T-cell (primary cell): ENCODE results near the gene DNAJA4. TPM values are rescaled to one million over a fixed set of nuclear protein-coding genes. Genes with fewer than 3 reads are reported as not detected.
"Not testable (repeated sequence)": the region's sequence is repeated elsewhere in the genome, so short reads cannot be mapped to it uniquely, and the experiment has no call there.

ENCODE experiments used
- ATAC-seq, 4 experiments: fragments of 200-7000 bp in 3 of 4; fragments of 150-1000 bp in 1 of 4; cut with Tn5 transposase; replicated peaks in 1 of 4; 1 replicate in 3 of 4; 2 replicates in 1 of 4; pipeline ENCODE4 v1.10.0; 2021; ENCODE audit warnings: moderate library complexity in 3 of 4, mild to moderate bottlenecking in 2 of 4, moderate number of reproducible peaks in 1 of 4
- CTCF ChIA-PET, 2 donors: fragments of 300-600 bp; sonication (Branson Sonifier 250); formaldehyde crosslinking; loops; one replicate each; lab custom pipeline; 2022; ENCODE audit warnings: antibody characterized with exemption in 2 of 2; lab: Charles Lee
- POLR2A ChIA-PET, 2 donors: fragments of 300-600 bp; sonication (Branson Sonifier 250); formaldehyde crosslinking; loops; one replicate each; lab custom pipeline; 2022; ENCODE audit warnings: antibody characterized with exemption in 2 of 2; lab: Charles Lee
- DNase-seq, 35 experiments: peaks; one replicate each; pipeline versions ENCODE4 v3.0.0 to v3.0.0-alpha.2; 2013 to 2023
- H3K27ac ChIP-seq: one replicate; pipeline ENCODE4 v1.5.1; 2013; ENCODE audit warnings: low read length
- H3K27me3 ChIP-seq, 2 experiments: replicated peaks in 1 of 2; 1 replicate in 1 of 2; 2 replicates in 1 of 2; pipeline versions ENCODE4 v1.6.1 to v1.7.0; 2013; ENCODE audit warnings: low read length in 1 of 2, mixed read lengths in 1 of 2; ENCODE audit not compliant: control insufficient read depth in 2 of 2, insufficient read depth in 2 of 2; ENCODE audit errors: extremely low read depth in 1 of 2
- H3K36me3 ChIP-seq, 2 donors: 1 replicate in 1 of 2; 2 replicates in 1 of 2; pipeline versions ENCODE4 v1.6.1 to v1.7.0; 2013; ENCODE audit warnings: low read length in 1 of 2; ENCODE audit not compliant: control insufficient read depth in 2 of 2, insufficient read depth in 1 of 2; ENCODE audit errors: extremely low read depth in 1 of 2
- H3K4me1 ChIP-seq, 2 experiments: 1 replicate in 1 of 2; 2 replicates in 1 of 2; pipeline versions ENCODE4 v1.6.1 to v1.7.0; 2013; ENCODE audit warnings: low read length in 2 of 2, mixed read lengths in 1 of 2; ENCODE audit not compliant: insufficient read depth in 2 of 2, control insufficient read depth in 1 of 2; ENCODE audit errors: extremely low read depth in 1 of 2
- H3K4me3 ChIP-seq, 2 donors: 1 replicate in 1 of 2; 2 replicates in 1 of 2; pipeline versions ENCODE4 v1.5.1 to v1.7.0; 2013; ENCODE audit warnings: mild to moderate bottlenecking in 2 of 2, low read length in 1 of 2, moderate library complexity in 1 of 2; ENCODE audit not compliant: control insufficient read depth in 1 of 2; ENCODE audit errors: extremely low read depth in 1 of 2
- H3K9me3 ChIP-seq: 2 replicates; pipeline ENCODE4 v1.7.0; 2013
- H3K27ac Mint-ChIP-seq, 2 donors: one replicate each; pipeline ENCODE4 v1.8.0; 2020 to 2021; ENCODE audit warnings: mild to moderate bottlenecking in 2 of 2, mixed read lengths in 2 of 2
- H3K27me3 Mint-ChIP-seq, 2 donors: one replicate each; pipeline ENCODE4 v1.8.0; 2021 to 2022; ENCODE audit warnings: mixed read lengths in 2 of 2
- H3K36me3 Mint-ChIP-seq: one replicate; pipeline ENCODE4 v1.8.0; 2021; ENCODE audit warnings: mixed read lengths
- H3K4me1 Mint-ChIP-seq, 3 donors: one replicate each; pipeline ENCODE4 v1.8.0; 2020 to 2022; ENCODE audit warnings: mixed read lengths in 3 of 3, mild to moderate bottlenecking in 1 of 3
- H3K4me3 Mint-ChIP-seq, 3 donors: one replicate each; pipeline ENCODE4 v1.8.0; 2020 to 2022; ENCODE audit warnings: mild to moderate bottlenecking in 3 of 3, mixed read lengths in 3 of 3, moderate library complexity in 3 of 3
- H3K9me3 Mint-ChIP-seq, 3 donors: one replicate each; pipeline ENCODE4 v1.8.0; 2020 to 2022; ENCODE audit warnings: mixed read lengths in 3 of 3
- WGBS: methylation state at CpG from one replicate; pipeline ENCODE4 v1.1.5; 2013; ENCODE audit warnings: missing lambda C conversion rate; ENCODE audit not compliant: insufficient coverage; 5-methylcytosine and 5-hydroxymethylcytosine counted together
- total RNA-seq, 35 experiments: library from RNA in 6 of 35; stranded (reverse) in 6 of 35; fragments of 120-200 nt in 1 of 35; gene quantifications; one replicate each; pipeline versions ENCODE4 v1.2.1 to v1.2.4 and lab custom pipeline; 2013 to 2026

DNAJA4 gene
- total RNA-seq, 5 donors from 2014 or later (not counting 1 experiment from before 2014, with no cell fraction given), result 29.0 to 50.4 (median 32.6) TPM

- ChIA-PET CTCF (interaction anchor here (0.6 to 3.7 kb wide), 5 partner anchors 12 to 286 kb away, joined by 3 to 39 read pairs (median 5); no protein-coding TSS in a partner anchor), POLR2A (interaction anchor here in 1 of 2 donors (1.2 kb wide), 1 partner anchor 21 kb away, joined by 6 read pairs; the partner anchor contains the start of gene DNAJA4)
- Histone ChIP-seq H3K4me1 (peaks cover 0 to 4% of the 10 kb centered on the region in 2 experiments), H3K27me3 (peaks cover 0 to 8% of the 10 kb centered on the region in 2 experiments), H3K9me3 (no peaks in the 10 kb centered on the region), H3K27ac (no peak overlapping the region), H3K4me3 (no peak overlapping the region), H3K36me3 (no peaks in the 10 kb centered on the region)
- Mint-ChIP-seq H3K9me3 (no peaks in the 10 kb centered on the region), H3K27ac (no peak overlapping the region), H3K4me3 (no peak overlapping the region), H3K27me3 (peaks cover 2 to 3% of the 10 kb centered on the region in 2 donors), H3K36me3 (no peaks in the 10 kb centered on the region), H3K4me1 (peaks cover 0 to 2% (median 2%) of the 10 kb centered on the region in 3 donors)
- DNase-seq (no peak), ATAC-seq (no peak)
- whole genome bisulfite sequencing, result 86% methylated on average over 5 of the region's 6 CpGs
These were observed 21.3 kb upstream of the DNAJA4 start for GRCh38 chr15:78243058-78243457.

DNA sequence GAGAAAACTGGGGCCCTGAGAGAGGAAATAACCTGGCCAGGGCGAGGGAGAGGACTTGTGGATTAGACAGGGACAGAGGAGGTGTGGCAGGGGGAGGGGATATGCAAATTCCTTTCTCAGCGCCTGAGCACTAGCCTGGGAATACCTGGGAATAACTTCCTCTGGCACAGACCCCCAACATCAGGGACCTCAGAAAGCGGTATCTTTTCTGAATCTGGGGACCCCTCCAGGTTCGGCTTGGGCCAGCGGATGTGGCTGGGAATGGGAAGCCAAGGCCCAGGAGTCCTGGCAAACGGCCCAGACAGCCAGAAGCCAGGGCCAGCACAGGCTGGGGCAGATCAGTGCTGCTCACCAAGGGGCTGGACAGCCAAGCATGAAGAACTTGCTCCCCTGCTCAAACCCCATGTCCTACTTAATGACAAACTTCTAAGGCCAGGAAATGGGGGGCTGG, 20.8 kb upstream of the DNAJA4 start:
- peaks cover 0 to 8% of the 10 kb centered on the region in 2 experiments for H3K27me3 ChIP-seq
- H3K4me1 ChIP-seq, result peaks cover 0 to 4% of the 10 kb centered on the region in 2 experiments
- H3K9me3 ChIP-seq, result no peaks in the 10 kb centered on the region
- no peak overlapping the region for H3K27ac Mint-ChIP-seq
- peaks cover 2 to 3% of the 10 kb centered on the region in 2 donors for H3K27me3 Mint-ChIP-seq
- DNase-seq (no peak), ATAC-seq (no peak)
- peaks cover 0 to 2% (median 2%) of the 10 kb centered on the region in 3 donors for H3K4me1 Mint-ChIP-seq
- H3K4me3 Mint-ChIP-seq, result no peak overlapping the region
- ChIA-PET POLR2A (no interaction called here), CTCF (interaction anchor here in 1 of 2 donors (0.6 to 1.7 kb wide), 2 partner anchors 53 to 135 kb away, joined by 3 to 5 read pairs; no protein-coding TSS in a partner anchor)
- 75% methylated on average over 2 of the region's 6 CpGs for WGBS
- no peaks in the 10 kb centered on the region for H3K36me3 ChIP-seq
- no peak overlapping the region for H3K4me3 ChIP-seq
- H3K9me3 Mint-ChIP-seq, result no peaks in the 10 kb centered on the region
- H3K36me3 Mint-ChIP-seq, result no peaks in the 10 kb centered on the region
- no peak overlapping the region for H3K27ac ChIP-seq

DNA sequence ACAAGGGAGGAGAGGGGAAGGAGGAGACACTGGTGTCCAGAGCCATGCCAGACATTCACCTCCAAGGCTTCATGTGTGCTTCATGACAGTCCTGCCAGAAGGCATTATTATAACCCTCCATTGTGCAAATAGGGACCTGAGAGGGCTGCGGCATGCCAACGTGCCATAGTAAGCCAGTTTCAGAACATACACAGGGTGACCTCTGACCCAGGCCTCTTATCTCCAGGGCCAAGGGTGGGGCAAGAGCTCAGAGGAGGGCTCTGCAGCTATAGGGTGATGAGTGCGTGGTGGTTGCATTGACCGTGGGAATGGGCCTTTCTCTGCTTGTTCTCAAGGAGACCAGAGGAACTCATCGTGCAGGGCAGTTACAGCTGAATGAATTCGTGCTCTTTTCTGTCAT, 20.3 kb upstream of the DNAJA4 start:
- Histone ChIP-seq H3K9me3 (no peaks in the 10 kb centered on the region), H3K27me3 (peaks cover 0 to 5% of the 10 kb centered on the region in 2 experiments), H3K4me3 (no peak overlapping the region), H3K4me1 (peaks cover 0 to 4% of the 10 kb centered on the region in 2 experiments), H3K36me3 (no peaks in the 10 kb centered on the region), H3K27ac (no peak overlapping the region)
- ChIA-PET POLR2A (no interaction called here), CTCF (interaction anchor here in 1 of 2 donors (1.7 kb wide), 1 partner anchor 135 kb away, joined by 3 read pairs; no protein-coding TSS in a partner anchor)
- no peak for DNase-seq
- no peaks in the 10 kb centered on the region for H3K9me3 Mint-ChIP-seq
- peaks cover 0 to 2% (median 2%) of the 10 kb centered on the region in 3 donors for H3K4me1 Mint-ChIP-seq
- no peak overlapping the region for H3K27ac Mint-ChIP-seq
- WGBS, result 71% methylated on average over 5 of the region's 6 CpGs
- no peaks in the 10 kb centered on the region for H3K36me3 Mint-ChIP-seq
- no peak for ATAC-seq
- H3K4me3 Mint-ChIP-seq, result no peak overlapping the region
- peaks cover under 1 to 3% of the 10 kb centered on the region in 2 donors for H3K27me3 Mint-ChIP-seq

- POLR2A ChIA-PET, result no interaction called here
- CTCF ChIA-PET, result interaction anchor here in 1 of 2 donors (1.7 kb wide), 1 partner anchor 136 kb away, joined by 3 read pairs; no protein-coding TSS in a partner anchor
- Histone ChIP-seq H3K27me3 (peaks cover 0 to 4% of the 10 kb centered on the region in 2 experiments), H3K4me3 (no peak overlapping the region), H3K27ac (no peak overlapping the region), H3K4me1 (peaks cover 0 to 4% of the 10 kb centered on the region in 2 experiments), H3K36me3 (no peaks in the 10 kb centered on the region), H3K9me3 (no peaks in the 10 kb centered on the region)
- peaks cover 0 to 3% of the 10 kb centered on the region in 2 donors for H3K27me3 Mint-ChIP-seq
- no peaks in the 10 kb centered on the region for H3K36me3 Mint-ChIP-seq
- DNase-seq (no peak), ATAC-seq (no peak)
- 63% methylated on average over 3 of the region's 7 CpGs for WGBS
- H3K4me3 Mint-ChIP-seq, result no peak overlapping the region
- H3K27ac Mint-ChIP-seq, result no peak overlapping the region
- peaks cover 0 to 2% (median 2%) of the 10 kb centered on the region in 3 donors for H3K4me1 Mint-ChIP-seq
- no peaks in the 10 kb centered on the region for H3K9me3 Mint-ChIP-seq
These were observed 19.5 kb upstream of the DNAJA4 start for GRCh38 chr15:78244893-78245292.

GRCh38 chr15:78245392-78245791, 19.0 kb upstream of the DNAJA4 start:
- H3K4me1 ChIP-seq, H3K27ac Mint-ChIP-seq, ATAC-seq, H3K36me3 ChIP-seq, H3K27me3 ChIP-seq, H3K9me3 Mint-ChIP-seq, H3K4me1 Mint-ChIP-seq, H3K27ac ChIP-seq, H3K9me3 ChIP-seq, H3K4me3 Mint-ChIP-seq, H3K36me3 Mint-ChIP-seq, POLR2A ChIA-PET, H3K27me3 Mint-ChIP-seq, DNase-seq, H3K4me3 ChIP-seq: not testable (repeated sequence)
- WGBS, result 72% methylated on average over 7 of the region's 14 CpGs
- CTCF ChIA-PET, result interaction anchor here in 1 of 2 donors (1.7 kb wide), 1 partner anchor 137 kb away, joined by 3 read pairs; no protein-coding TSS in a partner anchor

- H3K4me3 ChIP-seq, H3K36me3 Mint-ChIP-seq, H3K27me3 ChIP-seq, H3K9me3 Mint-ChIP-seq, ATAC-seq, H3K36me3 ChIP-seq, CTCF ChIA-PET, H3K4me3 Mint-ChIP-seq, POLR2A ChIA-PET, H3K9me3 ChIP-seq, DNase-seq, H3K4me1 ChIP-seq, H3K27ac ChIP-seq, H3K27ac Mint-ChIP-seq, H3K27me3 Mint-ChIP-seq, H3K4me1 Mint-ChIP-seq: not testable (repeated sequence)
- WGBS, result 94% methylated on average over 21 of the region's 39 CpGs
These were observed 18.3 kb upstream of the DNAJA4 start for GRCh38 chr15:78245976-78246620.
